GM23248 (cell line): Measurements from ENCODE around the gene RCE1. TPM values are rescaled to one million over a fixed set of nuclear protein-coding genes. Genes with fewer than 3 reads are reported as not detected.
"Not testable (repeated sequence)": the region's sequence is repeated elsewhere in the genome, so short reads cannot be mapped to it uniquely, and the experiment has no call there.

ENCODE experiments used
- DNase-seq: peaks from one replicate; pipeline ENCODE4 v3.0.0-alpha.2; 2015
- H2AFZ ChIP-seq: fragments of 200-600 bp; sonication (generic); 2 replicates; pipeline ENCODE4 v1.6.1; 2016; ENCODE audit warnings: antibody characterized with exemption
- H3F3A ChIP-seq: fragments of 200-600 bp; sonication (generic); 2 replicates; pipeline ENCODE4 v1.6.1; 2016; ENCODE audit warnings: mild to moderate bottlenecking, antibody characterized with exemption, mixed run types; ENCODE audit not compliant: insufficient read depth
- H3K27ac ChIP-seq: fragments of 200-600 bp; sonication (generic); 2 replicates; pipeline ENCODE4 v1.5.1; 2016; ENCODE audit warnings: mild to moderate bottlenecking
- H3K27me3 ChIP-seq: fragments of 200-600 bp; sonication (generic); replicated peaks from 2 replicates; pipeline ENCODE4 v1.6.1; 2016; ENCODE audit warnings: mild to moderate bottlenecking; ENCODE audit not compliant: insufficient read depth
- H3K36me3 ChIP-seq: fragments of 200-600 bp; sonication (generic); 2 replicates; pipeline ENCODE4 v1.6.1; 2016; ENCODE audit warnings: low read depth, mild to moderate bottlenecking
- H3K4me1 ChIP-seq: fragments of 200-600 bp; sonication (generic); 2 replicates; pipeline ENCODE4 v1.6.1; 2016; ENCODE audit warnings: mild to moderate bottlenecking; ENCODE audit not compliant: insufficient read depth
- H3K4me2 ChIP-seq: fragments of 200-600 bp; sonication (generic); one replicate; pipeline ENCODE4 v1.6.1; 2016; ENCODE audit warnings: mild to moderate bottlenecking; ENCODE audit not compliant: unreplicated experiment
- H3K4me3 ChIP-seq: fragments of 200-600 bp; sonication (generic); 2 replicates; pipeline ENCODE4 v1.5.1; 2016; ENCODE audit warnings: mild to moderate bottlenecking
- H3K79me2 ChIP-seq: fragments of 200-600 bp; sonication (generic); 2 replicates; pipeline ENCODE4 v1.6.1; 2016; ENCODE audit warnings: mild to moderate bottlenecking; ENCODE audit not compliant: insufficient read depth
- H3K9ac ChIP-seq: fragments of 200-600 bp; sonication (generic); 2 replicates; pipeline ENCODE4 v1.6.1; 2016; ENCODE audit warnings: mild to moderate bottlenecking
- H3K9me2 ChIP-seq: fragments of 200-600 bp; sonication (generic); 2 replicates; pipeline ENCODE4 v1.6.1; 2016; ENCODE audit warnings: mixed run types, mild to moderate bottlenecking, moderate library complexity; ENCODE audit not compliant: insufficient read depth
- H3K9me3 ChIP-seq: fragments of 200-600 bp; sonication (generic); one replicate; pipeline ENCODE4 v1.6.1; 2017; ENCODE audit warnings: low read depth
- H4K20me1 ChIP-seq: fragments of 200-600 bp; sonication (generic); 2 replicates; pipeline ENCODE4 v1.6.0; 2016; ENCODE audit not compliant: insufficient read depth
- EZH2 ChIP-seq: fragments of 200-600 bp; sonication (generic); IDR thresholded peaks from 2 replicates; pipeline ENCODE4 v1.6.1; 2018; ENCODE audit warnings: antibody characterized with exemption, mild to moderate bottlenecking; ENCODE audit not compliant: insufficient read depth, poor library complexity, severe bottlenecking
- EZH2phosphoT487 ChIP-seq: fragments of 200-600 bp; sonication (generic); IDR thresholded peaks from 2 replicates; pipeline ENCODE4 v1.6.1; 2018; ENCODE audit warnings: antibody characterized with exemption, moderate library complexity, mild to moderate bottlenecking, low read depth; ENCODE audit not compliant: insufficient read depth
- WGBS, 2 experiments: methylation state at CpG; one replicate each; pipeline ENCODE4 v1.1.6; 2015 to 2017; ENCODE audit warnings: low lambda C conversion rate in 2 of 2, low coverage in 1 of 2; ENCODE audit errors: missing lambda C conversion rate in 2 of 2; 5-methylcytosine and 5-hydroxymethylcytosine counted together
- in situ Hi-C: fragments of 300-500 bp; cut with MboI; formaldehyde crosslinking; loops from 2 replicates; pipeline ENCODE4 v1.15.0; 2020
- polyA plus RNA-seq: library from polyadenylated mRNA; unstranded; fragments of >200 nt; fragmentation: Nextera tagmentation; extraction: Ambion mirVana; gene quantifications from 2 replicates; pipeline ENCODE4 v1.2.1, GENCODE V29; 2016
- total RNA-seq: library from RNA; depleted of rRNA; stranded (reverse); fragments of >200 nt; shearing (Covaris generic); gene quantifications from 2 replicates; pipeline ENCODE4 v1.2.3, GENCODE V29; 2014

The RCE1 gene
- total and polyA plus RNA-seq, 2 experiments from 2014 or later, result 16.6 to 19.2 TPM

GRCh38 chr11:66820381-66820780 lies 22.9 kb upstream of the RCE1 start:
- TF ChIP-seq EZH2phosphoT487 (no peak), EZH2 (no peak)
- Histone ChIP-seq H3K4me2 (no peak overlapping the region), H4K20me1 (no peaks in the 10 kb centered on the region), H3K9me3 (no peaks in the 10 kb centered on the region), H3K27me3 (no peaks in the 10 kb centered on the region), H3K36me3 (no peaks in the 10 kb centered on the region), H3F3A (no peaks in the 10 kb centered on the region), H3K4me3 (no peak overlapping the region), H3K27ac (no peak overlapping the region), H3K79me2 (no peaks in the 10 kb centered on the region), H3K4me1 (no peaks in the 10 kb centered on the region), H2AFZ (no peak overlapping the region), H3K9me2 (no peaks in the 10 kb centered on the region), H3K9ac (no peak overlapping the region)
- 84 to 87% methylated on average over 3 of the region's 3 CpGs for WGBS, 2 experiments
- in situ Hi-C loops, result no loop called here
- DNase-seq, result no peak

GRCh38 chr11:66820901-66821300 lies 22.3 kb upstream of the RCE1 start:
- WGBS, 2 experiments, result 86 to 90% methylated on average over 3 of the region's 3 CpGs
- in situ Hi-C loops, result no loop called here
- no peak for TF ChIP-seq EZH2
- no peak for TF ChIP-seq EZH2phosphoT487
- no peaks in the 10 kb centered on the region for H3F3A ChIP-seq
- no peaks in the 10 kb centered on the region for H3K36me3 ChIP-seq
- no peaks in the 10 kb centered on the region for H3K9me3 ChIP-seq
- no peak for DNase-seq
- no peaks in the 10 kb centered on the region for H3K79me2 ChIP-seq
- no peaks in the 10 kb centered on the region for H3K4me1 ChIP-seq
- H3K4me3 ChIP-seq, result no peak overlapping the region
- no peak overlapping the region for H2AFZ ChIP-seq
- H4K20me1 ChIP-seq, result no peaks in the 10 kb centered on the region
- no peaks in the 10 kb centered on the region for H3K9me2 ChIP-seq
- no peaks in the 10 kb centered on the region for H3K27me3 ChIP-seq
- no peak overlapping the region for H3K9ac ChIP-seq
- H3K27ac ChIP-seq, result no peak overlapping the region
- no peak overlapping the region for H3K4me2 ChIP-seq

GRCh38 chr11:66823700-66824099 lies 19.5 kb upstream of the RCE1 start:
- TF ChIP-seq EZH2 (no peak), EZH2phosphoT487 (no peak)
- no peaks in the 10 kb centered on the region for H4K20me1 ChIP-seq
- H3K4me3 ChIP-seq, result no peak overlapping the region
- no peak overlapping the region for H3K9ac ChIP-seq
- no peak overlapping the region for H3K4me2 ChIP-seq
- H3F3A ChIP-seq, result no peaks in the 10 kb centered on the region
- H3K36me3 ChIP-seq, result no peaks in the 10 kb centered on the region
- 95 to 98% methylated on average over 4 of the region's 4 CpGs for WGBS, 2 experiments
- no peaks in the 10 kb centered on the region for H3K27me3 ChIP-seq
- H3K79me2 ChIP-seq, result no peaks in the 10 kb centered on the region
- no peaks in the 10 kb centered on the region for H3K4me1 ChIP-seq
- no peaks in the 10 kb centered on the region for H3K9me3 ChIP-seq
- in situ Hi-C loops, result no loop called here
- DNase-seq, result no peak
- no peaks in the 10 kb centered on the region for H3K9me2 ChIP-seq
- H3K27ac ChIP-seq, result no peak overlapping the region
- no peak overlapping the region for H2AFZ ChIP-seq

GRCh38 chr11:66824573-66824972 lies 18.7 kb upstream of the RCE1 start:
- H3K9me3 ChIP-seq, DNase-seq, H3K79me2 ChIP-seq, H3K27ac ChIP-seq, H3K27me3 ChIP-seq, H3K9ac ChIP-seq, in situ Hi-C loops, H3K4me3 ChIP-seq, H3K9me2 ChIP-seq, H4K20me1 ChIP-seq, H3K4me1 ChIP-seq, H3K4me2 ChIP-seq, H3K36me3 ChIP-seq, H2AFZ ChIP-seq, H3F3A ChIP-seq: not testable (repeated sequence)
- WGBS, 2 experiments, result 93 to 100% methylated on average over 4 of the region's 4 CpGs

- H3K27me3 ChIP-seq, result no peaks in the 10 kb centered on the region
- no peak for DNase-seq
- in situ Hi-C loops, result loop anchor here (10.0 to 25.0 kb wide), 2 partner anchors 140 to 247 kb away; partner anchors contain the start of genes CCDC87 and CCS
- whole genome bisulfite sequencing, 2 experiments, result 52 to 59% methylated on average over 4 of the region's 4 CpGs
- H3K9ac ChIP-seq, result no peak overlapping the region
- H3K9me3 ChIP-seq, result no peaks in the 10 kb centered on the region
- no peaks in the 10 kb centered on the region for H3K36me3 ChIP-seq
- H2AFZ ChIP-seq, result no peak overlapping the region
- H3K9me2 ChIP-seq, result no peaks in the 10 kb centered on the region
- H4K20me1 ChIP-seq, result no peaks in the 10 kb centered on the region
- peaks cover 30% of the 10 kb centered on the region; the same call in 1 of the 2 replicates for H3F3A ChIP-seq
- H3K79me2 ChIP-seq, result no peaks in the 10 kb centered on the region
- H3K27ac ChIP-seq, result no peak overlapping the region
- no peak overlapping the region for H3K4me3 ChIP-seq
- H3K4me1 ChIP-seq, result peaks cover 8% of the 10 kb centered on the region; the same call in 1 of the 2 replicates
- TF ChIP-seq EZH2, result no peak
- no peak for TF ChIP-seq EZH2phosphoT487
- H3K4me2 ChIP-seq, result no peak overlapping the region
These were observed 8.7 kb upstream of the RCE1 start for GRCh38 chr11:66834539-66834845.
